ENCODE data around the gene DDX56. TPM values are rescaled to one million over a fixed set of nuclear protein-coding genes. Genes with fewer than 3 reads are reported as not detected.

Gene DDX56
- polyA plus RNA-seq, 1 of the 3 experiments (the other 2 are of a cell fraction) = 97.1 TPM

DNA sequence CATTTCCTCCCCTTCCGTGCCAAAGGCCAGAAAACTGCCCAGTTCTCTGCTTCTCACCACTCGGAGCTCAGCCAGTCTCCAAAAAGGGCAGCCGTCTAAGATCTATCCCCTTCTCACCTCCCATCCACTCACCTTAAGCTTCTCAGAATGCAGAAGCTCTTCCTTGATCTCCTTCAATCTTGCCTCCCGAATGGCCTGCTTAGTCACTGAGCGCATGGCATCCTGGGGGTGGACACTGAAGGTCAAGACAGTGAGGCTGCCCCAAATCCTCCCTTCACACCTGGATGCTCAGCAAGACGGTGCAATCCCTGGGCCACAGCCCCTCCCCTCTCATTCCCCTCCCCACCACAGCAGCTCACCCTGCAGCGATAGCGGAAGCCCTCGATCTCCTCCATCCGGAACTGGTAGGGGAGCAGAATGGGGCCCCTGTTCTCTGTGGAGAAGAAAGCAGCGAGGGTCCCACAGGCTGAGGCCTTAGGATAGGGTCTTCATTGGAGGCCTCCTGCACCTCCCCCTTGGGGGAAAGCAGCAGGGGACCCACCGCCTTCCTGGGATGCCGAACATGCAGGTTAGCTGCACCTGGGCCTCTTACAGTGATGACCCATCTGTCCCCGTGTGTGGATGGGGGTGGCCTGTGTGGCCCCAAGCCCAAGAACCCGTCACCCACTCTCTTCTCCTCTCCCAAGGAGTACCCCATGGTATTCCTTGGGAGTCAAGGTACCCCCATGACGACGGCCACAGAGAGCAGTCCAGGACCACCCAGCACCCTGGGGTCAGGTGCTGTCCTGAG is 4.7 kb downstream of the DDX56 start:
- H3K4me1 ChIP-seq (ENCODE audit: control insufficient read depth in 1 of 2, insufficient read depth in 2 of 2, low read depth in 1 of 2, low read length in 1 of 2) = peaks cover 7 to 11% of the 10 kb centered on the region in 2 experiments
- no peaks in the 10 kb centered on the region for H3K9me2 ChIP-seq
- CTCF ChIA-PET = interaction anchor here (0.8 to 7.2 kb wide), 5 partner anchors 8 to 327 kb away, joined by 3 to 98 read pairs (median 34); partner anchors contain the start of genes DDX56 and TMED4
- peaks cover 5% of the 10 kb centered on the region for H3F3A ChIP-seq (replicated peaks; ENCODE audit: insufficient read depth)
- DNase-seq = no peak
- no peaks in the 10 kb centered on the region for H3K9me3 ChIP-seq
- H3K4me2 ChIP-seq = no peak overlapping the region
- H2AFZ ChIP-seq (ENCODE audit: low read depth) = no peak overlapping the region
- no peak overlapping the region for H3K4me3 ChIP-seq (ENCODE audit: low read depth in 2 of 2, low read length in 1 of 2)
- peaks cover 39% of the 10 kb centered on the region for H3K79me2 ChIP-seq (ENCODE audit: insufficient read depth)
- 95% methylated on average over 13 of the region's 17 CpGs for WGBS (ENCODE audit: low lambda C conversion rate)
- no peak overlapping the region for H3K9ac ChIP-seq
- no peaks in the 10 kb centered on the region for H3K27me3 ChIP-seq (ENCODE audit: insufficient read depth)
- peaks cover 10% of the 10 kb centered on the region for H4K20me1 ChIP-seq (ENCODE audit: insufficient read depth)
- POLR2A ChIA-PET = interaction anchor here (1.2 kb wide), 1 partner anchor 13 kb away, joined by 5 read pairs; the partner anchor contains the start of gene TMED4
- no peak overlapping the region for H3K27ac ChIP-seq (ENCODE audit: low read depth in 2 of 2, low read length in 1 of 2)
- no peak for TF ChIP-seq TAF1 (IDR thresholded peaks at IDR 0.05; ENCODE audit: borderline replicate concordance, low read depth, low read length)
- no peak for TF ChIP-seq RCOR1 (IDR thresholded peaks at IDR 0.05; ENCODE audit: low read length)
- TF ChIP-seq GATA2 (CRISPR knock-in tag; IDR thresholded peaks at IDR 0.05) = no peak
- no peak for TF ChIP-seq JUND (IDR thresholded peaks at IDR 0.05)
- no peak for TF ChIP-seq SMC3 (IDR thresholded peaks at IDR 0.05; ENCODE audit: low read depth, low read length)
- TF ChIP-seq, protein P1, sequence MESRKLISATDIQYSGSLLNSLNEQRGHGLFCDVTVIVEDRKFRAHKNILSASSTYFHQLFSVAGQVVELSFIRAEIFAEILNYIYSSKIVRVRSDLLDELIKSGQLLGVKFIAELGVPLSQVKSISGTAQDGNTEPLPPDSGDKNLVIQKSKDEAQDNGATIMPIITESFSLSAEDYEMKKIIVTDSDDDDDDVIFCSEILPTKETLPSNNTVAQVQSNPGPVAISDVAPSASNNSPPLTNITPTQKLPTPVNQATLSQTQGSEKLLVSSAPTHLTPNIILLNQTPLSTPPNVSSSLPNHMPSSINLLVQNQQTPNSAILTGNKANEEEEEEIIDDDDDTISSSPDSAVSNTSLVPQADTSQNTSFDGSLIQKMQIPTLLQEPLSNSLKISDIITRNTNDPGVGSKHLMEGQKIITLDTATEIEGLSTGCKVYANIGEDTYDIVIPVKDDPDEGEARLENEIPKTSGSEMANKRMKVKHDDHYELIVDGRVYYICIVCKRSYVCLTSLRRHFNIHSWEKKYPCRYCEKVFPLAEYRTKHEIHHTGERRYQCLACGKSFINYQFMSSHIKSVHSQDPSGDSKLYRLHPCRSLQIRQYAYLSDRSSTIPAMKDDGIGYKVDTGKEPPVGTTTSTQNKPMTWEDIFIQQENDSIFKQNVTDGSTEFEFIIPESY (IDR thresholded peaks at IDR 0.05; ENCODE audit: borderline replicate concordance, low read depth) = no peak
- peaks cover 57 to 86% of the 10 kb centered on the region in 2 experiments for H3K36me3 ChIP-seq (replicated peaks in 1 of 2; ENCODE audit: control insufficient read depth in 1 of 2, insufficient read depth in 2 of 2, low read length in 1 of 2)

DNA sequence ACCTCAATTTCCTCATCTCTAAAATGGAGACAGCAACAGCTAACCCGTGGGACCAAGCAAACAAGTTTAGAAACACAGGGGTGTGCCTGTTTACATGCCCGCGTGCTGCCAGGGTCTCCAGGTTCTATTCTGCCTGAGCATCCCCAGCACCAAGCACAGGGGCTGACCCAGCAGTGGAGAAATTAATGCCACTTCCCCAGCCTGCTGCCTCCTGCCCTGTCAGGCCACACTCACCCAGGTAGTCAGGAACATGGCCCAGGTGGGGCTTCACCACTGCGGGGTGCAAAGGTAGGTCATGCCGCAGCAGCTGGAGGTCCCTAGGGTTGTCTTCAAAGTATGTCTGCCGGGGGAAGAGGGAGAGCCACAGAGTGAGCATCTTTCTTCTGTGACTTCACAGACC is 5.8 kb downstream of the DDX56 start:
- no peak overlapping the region for H3K4me3 ChIP-seq (ENCODE audit: low read depth in 2 of 2, low read length in 1 of 2)
- H3K36me3 ChIP-seq (replicated peaks in 1 of 2; ENCODE audit: control insufficient read depth in 1 of 2, insufficient read depth in 2 of 2, low read length in 1 of 2) = peaks cover 57 to 86% of the 10 kb centered on the region in 2 experiments
- 95% methylated on average over 6 of the region's 6 CpGs for WGBS (ENCODE audit: low lambda C conversion rate)
- H3K79me2 ChIP-seq (ENCODE audit: insufficient read depth) = peaks cover 29% of the 10 kb centered on the region
- H3K27ac ChIP-seq (ENCODE audit: low read depth in 2 of 2, low read length in 1 of 2) = no peak overlapping the region
- no peaks in the 10 kb centered on the region for H3K27me3 ChIP-seq (ENCODE audit: insufficient read depth)
- no peak for DNase-seq
- no peak overlapping the region for H3K4me2 ChIP-seq
- ChIA-PET CTCF (interaction anchor here (1.4 to 7.2 kb wide), 5 partner anchors 9 to 326 kb away, joined by 6 to 98 read pairs (median 53); partner anchors contain the start of genes DDX56, NPC1L1 and TMED4), POLR2A (interaction anchor here (1.2 kb wide), 1 partner anchor 14 kb away, joined by 5 read pairs; the partner anchor contains the start of gene TMED4)
- no peak overlapping the region for H3K9ac ChIP-seq
- H3K9me3 ChIP-seq = no peaks in the 10 kb centered on the region
- no peak overlapping the region for H2AFZ ChIP-seq (ENCODE audit: low read depth)
- H3K9me2 ChIP-seq = no peaks in the 10 kb centered on the region
- H3F3A ChIP-seq (replicated peaks; ENCODE audit: insufficient read depth) = peaks cover 5% of the 10 kb centered on the region
- H3K4me1 ChIP-seq (ENCODE audit: control insufficient read depth in 1 of 2, insufficient read depth in 2 of 2, low read depth in 1 of 2, low read length in 1 of 2) = peaks cover 7 to 9% of the 10 kb centered on the region in 2 experiments
- peaks cover 10% of the 10 kb centered on the region for H4K20me1 ChIP-seq (ENCODE audit: insufficient read depth)
- TF ChIP-seq, protein P2, sequence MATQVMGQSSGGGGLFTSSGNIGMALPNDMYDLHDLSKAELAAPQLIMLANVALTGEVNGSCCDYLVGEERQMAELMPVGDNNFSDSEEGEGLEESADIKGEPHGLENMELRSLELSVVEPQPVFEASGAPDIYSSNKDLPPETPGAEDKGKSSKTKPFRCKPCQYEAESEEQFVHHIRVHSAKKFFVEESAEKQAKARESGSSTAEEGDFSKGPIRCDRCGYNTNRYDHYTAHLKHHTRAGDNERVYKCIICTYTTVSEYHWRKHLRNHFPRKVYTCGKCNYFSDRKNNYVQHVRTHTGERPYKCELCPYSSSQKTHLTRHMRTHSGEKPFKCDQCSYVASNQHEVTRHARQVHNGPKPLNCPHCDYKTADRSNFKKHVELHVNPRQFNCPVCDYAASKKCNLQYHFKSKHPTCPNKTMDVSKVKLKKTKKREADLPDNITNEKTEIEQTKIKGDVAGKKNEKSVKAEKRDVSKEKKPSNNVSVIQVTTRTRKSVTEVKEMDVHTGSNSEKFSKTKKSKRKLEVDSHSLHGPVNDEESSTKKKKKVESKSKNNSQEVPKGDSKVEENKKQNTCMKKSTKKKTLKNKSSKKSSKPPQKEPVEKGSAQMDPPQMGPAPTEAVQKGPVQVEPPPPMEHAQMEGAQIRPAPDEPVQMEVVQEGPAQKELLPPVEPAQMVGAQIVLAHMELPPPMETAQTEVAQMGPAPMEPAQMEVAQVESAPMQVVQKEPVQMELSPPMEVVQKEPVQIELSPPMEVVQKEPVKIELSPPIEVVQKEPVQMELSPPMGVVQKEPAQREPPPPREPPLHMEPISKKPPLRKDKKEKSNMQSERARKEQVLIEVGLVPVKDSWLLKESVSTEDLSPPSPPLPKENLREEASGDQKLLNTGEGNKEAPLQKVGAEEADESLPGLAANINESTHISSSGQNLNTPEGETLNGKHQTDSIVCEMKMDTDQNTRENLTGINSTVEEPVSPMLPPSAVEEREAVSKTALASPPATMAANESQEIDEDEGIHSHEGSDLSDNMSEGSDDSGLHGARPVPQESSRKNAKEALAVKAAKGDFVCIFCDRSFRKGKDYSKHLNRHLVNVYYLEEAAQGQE (IDR thresholded peaks at IDR 0.05; ENCODE audit: low read depth, low read length) = no peak
- TF ChIP-seq, protein P3, sequence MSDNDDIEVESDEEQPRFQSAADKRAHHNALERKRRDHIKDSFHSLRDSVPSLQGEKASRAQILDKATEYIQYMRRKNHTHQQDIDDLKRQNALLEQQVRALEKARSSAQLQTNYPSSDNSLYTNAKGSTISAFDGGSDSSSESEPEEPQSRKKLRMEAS (IDR thresholded peaks at IDR 0.05; ENCODE audit: low read depth) = no peak
- TF ChIP-seq EZH2phosphoT487 (IDR thresholded peaks at IDR 0.05; ENCODE audit: borderline replicate concordance, low read depth) = no peak
- no peak for TF ChIP-seq NRF1 (IDR thresholded peaks at IDR 0.05; ENCODE audit: low read depth, low read length)
- TF ChIP-seq FOXM1 (IDR thresholded peaks at IDR 0.05; ENCODE audit: low read depth) = no peak
- TF ChIP-seq NFIC (IDR thresholded peaks at IDR 0.05; ENCODE audit: borderline replicate concordance) = no peak
- TF ChIP-seq CHD2 (IDR thresholded peaks at IDR 0.05; ENCODE audit: low read length, partially characterized antibody) = no peak
- no peak for TF ChIP-seq EP300 (IDR thresholded peaks at IDR 0.05; ENCODE audit: borderline replicate concordance in 1 of 2, low read depth in 1 of 2, low read length in 1 of 2)
- no peak for TF ChIP-seq RFX5 (IDR thresholded peaks at IDR 0.05; ENCODE audit: low read length)
- TF ChIP-seq, protein P1 (IDR thresholded peaks at IDR 0.05; ENCODE audit: borderline replicate concordance, low read depth) = no peak
- TF ChIP-seq, protein P4, sequence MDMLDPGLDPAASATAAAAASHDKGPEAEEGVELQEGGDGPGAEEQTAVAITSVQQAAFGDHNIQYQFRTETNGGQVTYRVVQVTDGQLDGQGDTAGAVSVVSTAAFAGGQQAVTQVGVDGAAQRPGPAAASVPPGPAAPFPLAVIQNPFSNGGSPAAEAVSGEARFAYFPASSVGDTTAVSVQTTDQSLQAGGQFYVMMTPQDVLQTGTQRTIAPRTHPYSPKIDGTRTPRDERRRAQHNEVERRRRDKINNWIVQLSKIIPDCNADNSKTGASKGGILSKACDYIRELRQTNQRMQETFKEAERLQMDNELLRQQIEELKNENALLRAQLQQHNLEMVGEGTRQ (IDR thresholded peaks at IDR 0.05; ENCODE audit: borderline replicate concordance, low read depth, low read length) = no peak
